HG03045 (cell line): Measurements from ENCODE around the gene FGD1.
A peak's percentile ranks its signal among the peaks of the same experiment; 100 is the strongest.
"Not testable (repeated sequence)": the region's sequence is repeated elsewhere in the genome, so short reads cannot be mapped to it uniquely, and the experiment has no call there.

Source experiments
- ATAC-seq: cut with Tn5 transposase; IDR thresholded peaks from one replicate; pipeline ENCODE4 v1.9.1; 2021; ENCODE audit warnings: mild to moderate bottlenecking, moderate library complexity; ENCODE audit not compliant: unreplicated experiment

FGD1 gene

DNA sequence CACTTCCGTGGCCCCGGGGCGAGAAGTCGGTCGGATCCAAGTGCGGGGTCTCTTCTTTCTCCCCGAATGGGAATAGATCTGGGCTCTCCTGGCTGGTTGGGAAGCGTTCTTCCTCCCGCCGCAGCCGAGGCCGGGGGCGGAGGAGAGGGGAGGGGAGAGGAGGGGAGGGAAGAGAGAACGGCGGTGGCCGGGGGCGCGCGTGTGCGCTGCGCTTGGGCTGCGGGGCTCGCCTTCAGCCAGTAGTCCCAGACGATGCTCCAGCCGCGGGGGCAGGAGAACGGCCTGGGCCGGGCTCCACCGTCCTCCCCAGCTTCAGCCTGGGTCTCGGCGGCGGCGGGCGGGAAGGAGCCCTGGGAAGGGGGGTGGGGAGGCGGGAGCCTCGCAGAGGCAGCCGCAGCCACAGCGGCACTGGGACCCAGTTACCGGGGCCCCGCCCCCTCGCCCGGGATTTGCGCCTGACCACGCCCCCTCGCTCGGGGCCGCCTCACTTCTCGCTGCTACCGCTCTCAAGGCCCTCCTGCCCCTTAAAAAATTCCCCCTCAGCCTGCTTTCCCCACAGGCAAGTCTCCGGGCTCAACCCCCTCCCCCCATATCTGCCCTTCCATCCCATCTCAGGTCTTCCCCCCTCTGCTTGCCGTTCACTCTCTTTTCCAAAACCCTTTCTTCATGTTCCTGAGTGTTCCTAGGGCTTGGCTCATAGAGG, at the start of gene FGD1:
Gene FGD1, minus strand, starts transcription at position 421 of the 703 bp plus-strand sequence. CDS start 802 bp downstream, outside the sequence.
- no peak for ATAC-seq

DNA sequence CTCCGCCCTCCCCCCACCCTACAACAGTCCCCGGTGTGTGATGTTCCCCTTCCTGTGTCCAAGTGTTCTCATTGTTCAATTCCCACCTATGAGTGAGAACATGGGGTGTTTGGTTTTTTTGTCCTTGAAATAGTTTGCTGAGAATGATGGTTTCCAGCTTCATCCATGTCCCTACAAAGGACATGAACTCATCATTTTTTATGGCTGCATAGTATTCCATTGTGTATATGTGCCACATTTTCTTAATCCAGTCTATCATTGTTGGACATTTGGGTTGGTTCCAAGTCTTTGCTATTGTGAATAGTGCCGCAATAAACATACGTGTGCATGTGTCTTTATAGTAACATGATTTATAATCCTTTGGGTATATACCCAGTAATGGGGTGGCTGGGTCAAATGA, 46.2 kb upstream of the FGD1 start:
- not testable (repeated sequence) for ATAC-seq

DNA sequence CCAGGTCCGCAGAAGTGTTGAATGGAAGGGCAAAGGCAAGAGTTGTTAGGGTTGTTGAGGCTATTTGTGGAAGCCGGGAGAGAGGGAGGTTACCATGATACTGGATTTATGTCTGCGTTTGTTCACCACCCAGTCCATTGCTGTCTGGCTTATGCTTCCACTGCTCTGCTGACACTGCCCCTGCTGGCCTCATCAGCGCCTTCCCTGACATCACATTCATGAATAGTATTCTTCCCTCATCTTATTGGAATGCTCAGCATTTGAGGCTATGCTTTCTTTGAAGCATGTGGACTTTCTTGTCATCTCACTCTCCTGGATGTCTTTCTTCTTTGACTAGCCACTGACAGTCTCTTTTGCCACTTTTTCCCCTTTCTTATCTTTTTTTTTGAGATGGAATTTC, 44.3 kb upstream of the FGD1 start:
- no peak for ATAC-seq

GRCh38 chrX:54534271-54534670, 38.2 kb upstream of the FGD1 start:
- ATAC-seq: no peak

DNA sequence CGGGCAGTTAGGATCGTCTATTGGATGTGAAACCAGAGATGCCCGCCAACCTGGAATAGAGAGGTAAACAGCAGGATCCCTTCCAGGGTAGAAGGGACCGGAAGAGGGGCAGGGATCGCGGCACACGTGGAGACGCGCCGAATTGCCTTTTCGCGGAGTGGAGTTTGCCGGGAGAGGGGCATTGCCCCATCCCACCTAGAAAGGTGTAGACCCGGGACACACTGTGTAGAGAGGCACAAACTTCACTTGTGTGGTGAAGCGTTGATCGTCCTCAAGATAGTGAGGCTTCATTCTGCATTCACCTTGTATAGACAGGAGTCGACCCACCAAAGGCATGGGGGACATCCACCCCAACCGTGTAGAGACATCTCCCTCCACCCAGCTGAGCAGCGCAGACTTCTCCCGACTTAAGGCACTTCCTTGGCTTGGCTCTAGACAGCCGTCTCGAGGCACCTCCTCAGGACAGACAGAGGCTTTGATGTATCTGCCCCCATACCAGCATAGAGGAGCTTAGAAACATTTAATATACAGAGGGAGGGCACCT, 34.4 kb upstream of the FGD1 start:
- peak; percentile 33 for ATAC-seq

DNA sequence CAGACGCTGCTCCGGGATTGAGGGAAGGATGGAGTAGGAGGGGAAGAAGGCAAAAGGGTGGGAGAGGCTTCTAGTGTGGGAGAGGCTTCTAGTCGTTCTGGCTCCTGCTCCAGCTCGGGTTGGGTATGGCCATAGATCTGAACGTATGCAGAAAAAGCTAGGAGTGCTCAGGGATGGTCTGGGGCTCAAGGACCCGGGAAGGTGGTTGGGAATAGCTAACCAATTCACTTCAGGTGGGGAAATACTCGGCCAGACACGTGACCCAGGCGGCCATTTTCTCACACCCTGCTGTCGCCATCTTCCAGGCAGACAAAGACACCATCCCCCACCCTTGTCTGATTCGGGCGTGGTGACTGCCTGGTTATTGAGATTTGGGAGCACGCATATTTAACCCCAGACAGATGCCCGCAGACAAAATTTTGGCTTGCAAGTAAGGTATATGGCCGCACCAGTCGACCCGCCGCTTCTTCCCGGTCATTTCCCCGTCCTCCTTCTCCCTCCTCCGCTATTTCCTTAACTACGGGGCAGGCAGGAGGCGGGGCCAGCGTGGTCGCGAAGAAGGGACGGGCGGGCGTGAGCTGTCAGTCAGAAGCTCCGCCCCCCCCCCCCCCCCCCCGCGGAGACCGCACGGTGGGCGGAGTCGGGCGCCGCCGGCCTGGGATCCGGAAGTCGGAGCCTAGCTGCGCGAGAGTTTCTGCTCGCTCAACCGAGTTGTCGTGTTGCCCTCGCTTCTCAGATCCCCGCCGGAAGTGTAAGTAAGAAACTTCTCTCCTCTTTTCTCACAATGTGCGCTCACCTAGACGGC, 33.7 kb upstream of the FGD1 start, which contains the start of gene GNL3L:
Gene GNL3L, plus strand, starts transcription at position 668 of the 805 bp plus-strand sequence. CDS start 2,348 bp downstream, outside the sequence.
- peak; percentile 87 for ATAC-seq

DNA sequence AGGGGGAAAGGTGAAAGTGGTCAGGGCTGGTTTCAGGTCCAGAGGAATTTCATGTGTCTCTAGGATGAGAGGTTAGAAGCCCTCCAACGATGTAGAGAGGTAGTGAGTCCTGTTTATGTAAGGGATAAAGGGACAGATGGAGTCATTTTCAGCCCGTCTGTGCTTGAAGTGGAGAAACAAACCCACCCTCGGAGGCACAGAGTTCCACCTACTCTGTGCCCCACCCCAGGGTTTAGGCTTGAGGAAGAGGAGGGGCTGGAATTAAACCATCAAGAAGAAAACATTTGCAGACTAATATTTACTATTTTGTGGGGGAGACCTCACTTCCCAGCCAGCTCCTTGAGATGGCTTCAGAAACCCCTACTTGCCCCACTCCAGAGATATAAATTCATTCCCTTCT, 33.1 kb upstream of the FGD1 start:
- ATAC-seq: no peak

GRCh38 chrX:54509400-54509799, 13.4 kb upstream of the FGD1 start:
- no peak for ATAC-seq

- ATAC-seq: no peak
Observed at GRCh38 chrX:54496936-54497335, 902 bp upstream of the FGD1 start.

GRCh38 chrX:54496517-54496852, 451 bp upstream of the FGD1 start:
- no peak for ATAC-seq

DNA sequence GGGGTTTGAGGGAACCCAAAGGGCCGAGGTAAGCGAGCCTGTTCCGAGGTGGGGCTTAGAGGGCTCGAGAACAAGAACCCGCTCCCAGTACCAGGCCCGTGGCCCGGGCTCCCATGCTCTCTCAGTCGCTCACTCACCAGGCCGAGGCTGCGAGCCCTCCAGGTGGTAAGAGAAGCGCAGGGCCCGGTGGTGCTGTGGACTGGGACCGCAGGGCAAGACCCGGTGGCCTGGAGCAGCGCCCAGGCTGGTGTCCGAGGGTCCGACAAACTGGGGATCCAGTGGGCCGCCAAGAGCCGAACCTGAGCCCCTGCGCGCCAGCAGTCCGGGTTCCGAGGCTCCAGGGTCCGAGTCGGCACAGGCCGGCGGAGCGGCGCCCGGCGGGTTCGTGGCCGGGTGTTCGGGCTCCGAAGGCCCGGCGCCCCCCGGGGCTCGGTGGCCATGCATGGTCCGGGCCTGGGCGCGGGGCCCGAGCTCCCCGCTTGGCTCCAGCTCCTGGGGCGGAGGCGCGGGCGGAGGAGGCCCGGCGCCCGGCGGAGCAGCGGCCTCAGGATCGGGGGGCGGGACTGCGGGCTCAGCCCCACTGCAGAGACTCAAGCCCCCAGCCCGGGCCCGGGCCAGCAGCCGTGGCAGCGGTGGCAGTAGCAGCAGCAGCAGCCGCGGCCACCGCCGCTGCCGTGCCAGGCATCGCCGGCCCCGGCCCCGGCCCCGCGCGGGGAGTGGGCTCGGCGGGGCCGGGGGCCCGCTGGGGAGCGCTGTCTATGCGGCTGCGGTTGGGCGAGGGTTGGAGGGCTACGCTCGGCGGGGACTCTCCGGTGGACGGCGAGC, 833 bp downstream of the FGD1 start:
- no peak for ATAC-seq

- no peak for ATAC-seq
Observed at GRCh38 chrX:54494166-54494988, 1.7 kb downstream of the FGD1 start.

DNA sequence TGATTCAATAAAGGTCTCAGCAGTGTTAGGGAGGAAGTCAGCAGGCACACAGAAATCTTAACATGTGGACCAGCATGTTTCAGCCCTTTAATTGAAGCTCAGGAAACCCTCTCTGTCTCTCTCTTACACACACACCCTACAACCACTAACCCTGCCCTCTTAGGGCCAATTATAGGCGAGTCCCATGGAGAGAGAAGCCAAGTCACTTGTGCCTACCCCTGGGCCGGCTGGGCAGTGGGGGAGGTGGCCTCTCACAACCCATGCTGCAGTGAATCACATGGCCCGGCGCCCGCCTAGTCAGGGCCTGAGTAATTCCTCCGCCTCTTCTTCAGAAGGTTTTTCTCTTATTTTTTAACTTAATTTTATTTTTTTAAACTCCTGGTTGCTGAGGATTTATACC, 3.7 kb downstream of the FGD1 start:
- no peak for ATAC-seq

- not testable (repeated sequence) for ATAC-seq
Observed at GRCh38 chrX:54489819-54490218, 6.2 kb downstream of the FGD1 start.

- no peak for ATAC-seq
Observed at GRCh38 chrX:54484666-54485065, 11.4 kb downstream of the FGD1 start.

GRCh38 chrX:54483946-54484345, 12.1 kb downstream of the FGD1 start:
- no peak for ATAC-seq

GRCh38 chrX:54482839-54483593, 13.0 kb downstream of the FGD1 start:
- ATAC-seq: no peak

DNA sequence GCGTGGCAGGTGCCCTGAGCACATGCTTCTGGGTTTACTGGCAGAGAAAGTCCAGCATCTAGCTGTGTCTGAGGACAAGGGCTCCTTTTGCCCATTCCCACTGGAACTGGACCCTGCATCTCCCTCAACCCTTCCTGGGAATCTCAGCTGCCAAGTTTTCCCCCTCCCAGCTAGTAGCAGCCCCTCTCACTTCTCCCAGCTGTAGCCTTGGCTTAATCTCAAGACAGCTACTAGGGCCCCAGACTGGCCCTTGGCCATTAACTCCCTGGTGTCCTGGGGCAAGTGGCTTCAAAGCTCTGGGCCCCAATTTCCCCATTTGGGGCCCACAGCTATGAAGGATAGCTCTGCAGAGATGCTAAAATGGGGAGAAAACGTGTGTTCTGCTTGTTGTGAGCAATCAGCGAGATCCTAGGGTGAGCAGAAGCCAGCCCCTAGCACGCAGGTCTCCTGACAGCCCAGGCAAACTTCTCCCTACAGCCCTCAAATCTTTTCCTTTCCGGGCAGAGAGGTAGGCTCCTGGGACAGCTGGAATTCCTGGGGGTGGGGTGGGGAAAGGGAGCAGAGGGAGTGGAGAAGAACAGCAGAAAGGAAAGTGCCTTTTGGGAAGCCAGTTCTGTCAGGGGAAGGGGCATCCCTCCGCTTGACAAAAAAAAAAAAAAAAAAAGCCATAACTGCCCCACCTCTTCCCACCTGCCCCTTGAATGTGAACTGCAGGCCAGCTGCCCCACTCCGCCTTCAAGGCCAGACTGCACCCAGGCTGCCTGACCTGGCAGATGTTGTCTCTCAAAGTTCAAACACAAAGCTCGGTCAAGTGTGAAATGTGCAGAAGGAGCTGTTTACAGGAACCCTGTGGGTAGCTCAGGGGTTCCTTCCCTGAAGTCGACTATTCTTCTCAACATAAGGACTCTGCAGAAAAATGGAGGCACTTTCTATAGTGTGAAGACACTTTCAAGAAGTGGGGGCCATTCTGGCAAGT, 16.6 kb downstream of the FGD1 start:
- ATAC-seq: no peak
